AG09309 (cell line): ENCODE measurements around the gene POLR1G.

ENCODE experiments used
- DNase-seq: peaks from one replicate; pipeline ENCODE4 v3.0.0-alpha.2; 2010; ENCODE audit warnings: low read depth
- H3K4me3 ChIP-seq: 2 replicates; pipeline ENCODE4 v1.5.1; 2011; ENCODE audit warnings: mild to moderate bottlenecking, low read depth, low read length, moderate library complexity; ENCODE audit not compliant: control insufficient read depth
- TF ChIP-seq, protein P1 (sequence below): IDR thresholded peaks from 2 replicates; pipeline ENCODE4 v1.5.1; 2011; ENCODE audit warnings: mild to moderate bottlenecking, low read depth, low read length, inconsistent platforms; ENCODE audit not compliant: insufficient read depth, control insufficient read depth; ENCODE audit errors: missing control alignments

Gene POLR1G

DNA sequence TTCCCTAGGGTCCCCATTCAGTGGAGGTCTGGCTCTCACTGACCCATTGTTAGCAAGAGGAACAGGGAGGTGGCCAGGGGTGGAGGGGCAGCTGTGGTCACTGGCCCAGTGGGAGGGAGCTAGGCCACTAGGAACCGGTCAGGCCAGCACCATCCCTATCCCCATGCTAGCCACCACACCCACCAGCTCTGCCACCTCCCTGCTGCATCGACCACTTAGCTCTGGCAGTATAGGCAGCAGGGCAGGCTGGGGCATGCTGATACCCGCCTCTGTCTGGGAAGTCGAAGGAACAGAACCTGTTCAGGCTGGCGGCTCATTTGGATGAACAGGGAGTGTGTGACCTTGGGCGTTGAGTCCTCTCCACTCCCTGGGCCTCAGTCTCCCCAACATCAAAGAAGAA is 6.3 kb upstream of the POLR1G start:
- TF ChIP-seq, protein P1, sequence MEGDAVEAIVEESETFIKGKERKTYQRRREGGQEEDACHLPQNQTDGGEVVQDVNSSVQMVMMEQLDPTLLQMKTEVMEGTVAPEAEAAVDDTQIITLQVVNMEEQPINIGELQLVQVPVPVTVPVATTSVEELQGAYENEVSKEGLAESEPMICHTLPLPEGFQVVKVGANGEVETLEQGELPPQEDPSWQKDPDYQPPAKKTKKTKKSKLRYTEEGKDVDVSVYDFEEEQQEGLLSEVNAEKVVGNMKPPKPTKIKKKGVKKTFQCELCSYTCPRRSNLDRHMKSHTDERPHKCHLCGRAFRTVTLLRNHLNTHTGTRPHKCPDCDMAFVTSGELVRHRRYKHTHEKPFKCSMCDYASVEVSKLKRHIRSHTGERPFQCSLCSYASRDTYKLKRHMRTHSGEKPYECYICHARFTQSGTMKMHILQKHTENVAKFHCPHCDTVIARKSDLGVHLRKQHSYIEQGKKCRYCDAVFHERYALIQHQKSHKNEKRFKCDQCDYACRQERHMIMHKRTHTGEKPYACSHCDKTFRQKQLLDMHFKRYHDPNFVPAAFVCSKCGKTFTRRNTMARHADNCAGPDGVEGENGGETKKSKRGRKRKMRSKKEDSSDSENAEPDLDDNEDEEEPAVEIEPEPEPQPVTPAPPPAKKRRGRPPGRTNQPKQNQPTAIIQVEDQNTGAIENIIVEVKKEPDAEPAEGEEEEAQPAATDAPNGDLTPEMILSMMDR, result no peak
- no peak overlapping the region for H3K4me3 ChIP-seq
- no peak for DNase-seq

DNA sequence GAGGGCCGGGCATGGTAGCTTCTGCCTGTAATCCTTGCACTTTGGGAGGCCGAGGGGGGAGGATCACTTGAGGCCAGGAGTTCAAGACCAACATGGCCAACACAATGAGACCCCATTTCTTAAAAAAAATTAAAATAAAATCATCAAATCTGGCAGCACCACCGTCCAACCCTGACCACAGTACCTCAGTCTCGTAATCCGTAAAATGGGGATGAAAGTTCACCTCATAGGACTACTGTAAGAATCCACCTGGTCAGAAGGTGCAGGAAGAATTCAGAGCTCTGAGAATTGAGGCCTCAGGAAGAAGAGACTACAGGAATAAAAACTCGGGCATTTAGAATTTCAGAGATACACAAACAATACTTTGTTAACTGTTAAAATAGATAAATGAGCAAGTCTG is 4.6 kb upstream of the POLR1G start:
- H3K4me3 ChIP-seq, result no peak overlapping the region
- DNase-seq, result no peak
- TF ChIP-seq, protein P1, result no peak

GRCh38 chr19:45402298-45403061 is 4.0 kb upstream of the POLR1G start:
- TF ChIP-seq, protein P1, result peak; percentile 24
- no peak for DNase-seq
- no peak overlapping the region for H3K4me3 ChIP-seq

DNA sequence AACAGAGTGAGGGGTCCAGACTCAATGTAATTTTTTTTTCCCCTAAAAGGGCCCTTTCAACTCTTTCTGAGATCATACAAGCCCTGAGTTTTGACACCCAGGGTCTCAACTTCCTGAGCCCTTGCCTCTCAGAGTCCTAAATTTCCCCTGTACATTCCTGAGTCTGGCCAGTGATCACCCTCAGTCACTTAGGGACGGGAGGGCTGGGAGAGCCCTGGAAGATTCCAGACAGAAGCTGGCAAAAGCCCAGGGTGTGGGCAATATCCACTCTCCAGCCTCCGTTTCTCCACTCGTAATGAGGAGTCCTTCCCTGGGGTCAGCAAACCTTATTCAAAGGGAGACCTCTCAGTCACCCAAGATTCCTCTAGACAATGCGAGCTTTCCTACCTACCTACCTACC is 3.2 kb upstream of the POLR1G start:
- TF ChIP-seq, protein P1, result no peak
- no peak overlapping the region for H3K4me3 ChIP-seq
- no peak for DNase-seq

DNA sequence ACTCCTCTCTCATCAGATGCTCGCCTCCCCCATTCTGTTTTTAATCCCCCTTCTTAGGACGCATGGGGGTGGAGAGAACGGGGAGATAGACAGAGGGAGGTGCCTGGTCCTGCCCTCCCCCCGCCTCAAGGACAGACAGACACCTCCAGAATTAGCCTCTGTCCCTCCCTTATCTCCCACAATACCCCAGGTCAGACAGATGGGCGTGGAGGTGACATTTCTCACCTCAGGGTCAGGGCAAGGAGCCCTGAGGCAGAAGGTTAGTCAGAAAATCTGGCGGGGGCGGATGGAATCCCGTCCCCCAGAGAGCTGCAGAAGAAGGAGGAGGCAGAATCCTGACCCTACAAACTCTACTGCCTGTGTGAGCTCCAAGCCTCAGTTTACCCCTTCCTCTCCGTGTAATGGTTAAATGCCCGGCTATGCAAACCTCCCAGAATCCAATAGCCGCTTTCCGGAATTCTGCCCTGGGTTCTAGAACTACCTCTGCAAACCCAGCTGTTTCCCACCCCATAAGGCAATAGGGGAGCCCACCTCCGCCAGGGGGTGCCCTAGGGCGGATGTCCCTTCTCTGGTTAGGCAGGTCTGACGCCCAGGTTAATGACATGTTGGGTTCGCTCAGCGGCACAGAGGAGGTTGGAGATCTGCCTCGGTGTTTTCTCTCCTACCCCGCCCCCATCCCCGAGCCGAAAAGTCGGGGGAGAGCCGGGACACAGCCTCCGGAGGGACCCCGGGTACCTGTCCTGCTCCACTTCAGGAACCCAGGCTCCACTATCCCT is 2.5 kb upstream of the POLR1G start:
- TF ChIP-seq, protein P1, result peak; percentile 71
- no peak for DNase-seq
- H3K4me3 ChIP-seq, result peak overlapping the region; percentile 87

GRCh38 chr19:45404557-45405434 is 1.6 kb upstream of the POLR1G start, which contains the start of gene PPP1R13L:
PPP1R13L (minus strand) TSS chr19:45405069; CDS start chr19:45398318, 6,751 bp downstream.
- TF ChIP-seq, protein P1, result no peak
- no peak for DNase-seq
- peak within 1 kb of the TSS; percentile 87 for H3K4me3 ChIP-seq
